Loucy (cell line): ENCODE results near the gene TRAP1.

Experiments used
- EZH2phosphoT487 ChIP-seq: fragments of 200-600 bp; IDR thresholded peaks from 2 replicates; pipeline ENCODE4 v1.6.1; 2018; ENCODE audit warnings: antibody characterized with exemption, mild to moderate bottlenecking, moderate library complexity, borderline replicate concordance
- TF ChIP-seq, protein P1 (sequence below): fragments of 200-600 bp; sonication (generic); conservative IDR thresholded peaks from 2 replicates; pipeline ENCODE4 v1.5.1; 2014; ENCODE audit warnings: mild to moderate bottlenecking, antibody characterized with exemption, low read length

DNA sequence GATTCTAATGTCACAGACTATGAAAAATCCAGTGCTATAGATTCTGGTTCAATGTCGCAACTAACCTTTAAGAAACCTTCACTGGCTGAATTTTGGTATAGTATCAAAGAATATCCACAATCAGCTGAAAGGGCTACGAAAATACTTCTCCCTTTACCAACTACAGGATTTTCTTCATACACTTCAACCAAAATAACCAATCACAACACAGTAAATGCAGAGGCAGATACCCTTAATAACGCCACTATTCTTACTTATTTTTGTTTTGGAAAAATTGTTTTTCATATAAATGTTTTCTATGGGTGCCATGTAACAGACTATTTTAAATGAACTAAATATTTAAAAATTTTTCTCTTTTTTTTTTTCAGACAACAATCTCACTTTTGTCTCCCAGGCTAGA is 48.9 kb upstream of the TRAP1 start:
- TF ChIP-seq, protein P1, sequence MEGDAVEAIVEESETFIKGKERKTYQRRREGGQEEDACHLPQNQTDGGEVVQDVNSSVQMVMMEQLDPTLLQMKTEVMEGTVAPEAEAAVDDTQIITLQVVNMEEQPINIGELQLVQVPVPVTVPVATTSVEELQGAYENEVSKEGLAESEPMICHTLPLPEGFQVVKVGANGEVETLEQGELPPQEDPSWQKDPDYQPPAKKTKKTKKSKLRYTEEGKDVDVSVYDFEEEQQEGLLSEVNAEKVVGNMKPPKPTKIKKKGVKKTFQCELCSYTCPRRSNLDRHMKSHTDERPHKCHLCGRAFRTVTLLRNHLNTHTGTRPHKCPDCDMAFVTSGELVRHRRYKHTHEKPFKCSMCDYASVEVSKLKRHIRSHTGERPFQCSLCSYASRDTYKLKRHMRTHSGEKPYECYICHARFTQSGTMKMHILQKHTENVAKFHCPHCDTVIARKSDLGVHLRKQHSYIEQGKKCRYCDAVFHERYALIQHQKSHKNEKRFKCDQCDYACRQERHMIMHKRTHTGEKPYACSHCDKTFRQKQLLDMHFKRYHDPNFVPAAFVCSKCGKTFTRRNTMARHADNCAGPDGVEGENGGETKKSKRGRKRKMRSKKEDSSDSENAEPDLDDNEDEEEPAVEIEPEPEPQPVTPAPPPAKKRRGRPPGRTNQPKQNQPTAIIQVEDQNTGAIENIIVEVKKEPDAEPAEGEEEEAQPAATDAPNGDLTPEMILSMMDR, result no peak
- TF ChIP-seq EZH2phosphoT487, result no peak
